ENCODE measurements around the gene ASPM.
"Not testable (repeated sequence)": the region's sequence is repeated elsewhere in the genome, so short reads cannot be mapped to it uniquely, and the experiment has no call there.

Gene ASPM

DNA sequence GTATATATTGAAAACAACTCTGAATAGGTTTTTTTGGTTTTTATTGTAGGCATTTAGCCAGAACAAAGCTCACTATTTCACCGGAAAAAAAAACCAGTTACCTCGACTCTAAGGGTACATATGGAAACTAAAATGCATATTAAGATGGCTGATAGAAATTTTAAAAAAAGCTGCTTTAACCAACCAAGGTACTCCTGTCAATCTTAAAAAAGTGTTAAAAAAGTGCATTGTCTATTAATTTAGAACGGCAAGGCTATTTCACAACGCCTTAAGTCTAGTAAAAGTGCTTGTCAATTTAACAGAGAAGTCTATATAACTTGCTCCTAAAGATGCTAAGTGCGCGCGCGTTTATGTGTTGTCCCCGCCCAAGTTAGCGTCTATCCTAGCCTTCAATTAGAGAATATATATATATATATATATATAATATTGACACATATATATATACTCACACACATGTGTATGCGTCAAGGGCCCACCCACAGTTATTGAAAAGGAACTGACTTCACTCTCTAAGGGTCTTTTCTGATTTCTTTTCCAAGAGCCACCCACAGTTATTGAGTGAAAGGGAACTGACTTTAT is 934 bp downstream of the ASPM start:
- DNase-seq (ENCODE audit: low read depth) = no peak

DNA sequence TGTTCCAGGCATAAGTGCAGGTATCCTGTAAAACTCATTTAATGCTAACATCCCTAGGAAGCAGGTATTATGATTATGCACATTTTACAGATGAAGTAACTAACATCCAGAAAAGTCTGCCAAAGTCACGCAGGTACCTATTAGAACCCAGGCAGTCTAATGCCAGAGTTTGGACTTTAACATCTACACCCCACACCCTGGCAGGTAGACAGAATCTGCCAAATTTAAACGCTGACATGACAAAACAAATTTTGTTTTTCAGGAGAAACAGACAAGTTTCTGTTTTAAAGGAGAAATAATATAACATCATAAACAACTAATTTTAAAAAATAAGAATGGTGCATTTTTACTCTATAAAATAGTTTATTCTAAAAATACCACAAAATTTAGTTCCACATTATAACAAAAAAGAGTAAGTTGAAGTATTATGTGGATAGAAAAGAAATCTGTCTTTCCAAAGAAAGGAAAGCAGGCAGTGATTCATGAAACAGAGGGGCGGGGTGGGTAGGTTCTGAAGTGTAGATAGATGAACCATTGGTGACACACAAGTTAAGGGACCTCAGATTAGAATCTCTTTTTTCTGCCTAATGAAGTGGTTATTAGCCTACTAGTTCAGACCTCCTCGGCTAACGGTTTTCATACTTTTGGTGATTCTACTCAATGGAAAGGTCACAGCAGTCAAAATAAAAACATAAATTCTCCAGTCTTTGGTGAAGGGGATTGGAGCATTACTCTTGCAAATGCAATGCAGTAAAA is 1.7 kb downstream of the ASPM start:
- no peak for DNase-seq (ENCODE audit: low read depth)

DNA sequence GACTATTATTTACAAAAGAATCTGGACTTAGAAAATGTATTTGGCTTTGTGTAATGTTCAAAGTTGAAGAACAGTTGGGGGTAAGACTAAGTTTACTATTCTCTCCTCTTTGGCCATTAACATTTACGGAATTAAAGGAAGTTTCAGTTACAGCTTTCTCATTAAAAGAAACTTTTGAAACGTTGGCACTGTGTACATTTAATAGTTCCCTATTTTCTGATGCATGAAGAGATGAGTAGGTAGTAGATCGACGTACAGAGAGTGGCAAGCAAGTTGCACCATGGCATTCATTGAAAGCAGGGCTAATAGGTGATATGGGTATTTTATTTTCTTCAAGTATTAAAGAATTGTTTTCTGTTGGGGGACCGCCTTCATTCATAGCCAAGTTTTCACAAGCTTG is 3.2 kb downstream of the ASPM start:
- no peak for DNase-seq (ENCODE audit: low read depth)

DNA sequence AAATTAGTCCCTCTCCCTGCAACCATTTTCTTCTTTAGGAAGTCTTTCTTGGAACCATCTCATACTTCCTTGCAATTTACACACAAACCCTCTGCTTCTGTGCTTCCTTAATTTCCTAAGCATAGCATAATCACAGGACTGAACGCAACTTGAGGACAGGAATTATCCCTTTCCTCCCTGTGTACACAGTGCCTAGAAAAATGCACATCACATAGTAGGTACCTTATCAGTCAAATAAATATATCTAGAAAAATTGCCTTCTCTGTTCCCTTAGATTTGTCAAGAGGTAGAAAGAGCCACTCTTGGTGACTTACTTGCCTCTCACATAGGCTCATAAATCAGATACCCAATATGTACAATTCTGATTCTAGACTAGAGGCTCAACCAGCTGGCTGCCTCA is 4.9 kb downstream of the ASPM start:
- DNase-seq (ENCODE audit: low read depth) = no peak

DNA sequence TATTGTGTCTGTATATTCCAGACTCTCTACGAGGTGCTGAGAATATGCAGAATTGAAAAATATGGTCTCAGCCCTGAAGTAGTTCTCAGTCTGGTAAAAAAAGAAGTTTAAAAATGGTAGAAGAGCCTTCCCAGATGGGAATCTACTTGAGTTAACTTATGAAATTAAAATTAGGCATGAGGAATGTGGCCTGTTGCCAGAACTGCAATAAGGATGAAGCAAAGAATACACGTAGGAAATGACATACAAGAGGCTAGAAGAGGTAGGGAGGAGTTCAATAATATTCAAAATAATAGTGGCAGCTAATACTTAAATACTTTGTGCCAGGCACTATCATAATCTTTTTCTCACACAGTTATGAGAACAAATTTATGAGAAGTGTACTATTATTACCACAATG is 6.3 kb downstream of the ASPM start:
- no peak for DNase-seq (ENCODE audit: low read depth)

DNA sequence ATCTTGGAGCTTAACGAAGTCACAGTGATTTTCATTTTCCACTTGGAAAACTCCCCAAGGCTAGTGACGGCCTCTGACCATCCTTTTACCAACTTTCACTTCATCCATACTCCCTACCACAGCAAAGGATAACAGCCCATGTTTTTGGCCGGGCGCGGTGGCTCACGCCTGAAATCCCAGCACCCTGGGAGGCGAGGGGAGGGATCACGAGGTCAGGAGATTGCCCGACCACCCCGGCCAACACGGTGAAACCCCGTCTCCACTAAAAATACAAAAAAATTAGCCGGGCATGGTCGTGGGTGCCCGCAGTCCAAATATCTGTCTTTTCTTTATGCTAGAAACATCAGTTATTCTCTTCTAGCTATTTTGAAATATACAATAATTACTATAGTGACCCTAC is 7.3 kb downstream of the ASPM start:
- no peak for DNase-seq (ENCODE audit: low read depth)

DNA sequence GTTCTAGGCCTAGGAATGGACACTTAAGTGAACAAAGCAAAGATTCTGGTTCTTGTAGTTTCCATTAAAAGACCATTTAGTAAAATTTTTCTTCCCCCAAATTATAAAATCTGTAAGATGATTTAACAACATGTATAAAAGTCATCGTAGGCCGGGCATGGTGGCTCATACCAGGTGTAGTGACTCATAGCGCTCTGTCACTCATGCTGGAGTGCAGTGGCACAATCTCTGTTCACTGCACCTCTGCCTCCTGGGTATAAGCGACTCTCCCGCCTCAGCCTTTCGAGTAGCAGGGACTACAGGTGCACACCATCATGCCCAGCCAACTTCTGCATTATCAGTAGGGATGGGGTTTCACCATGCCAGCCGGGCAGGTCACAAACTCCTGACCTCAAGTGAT is 9.1 kb downstream of the ASPM start:
- DNase-seq (ENCODE audit: low read depth) = no peak

DNA sequence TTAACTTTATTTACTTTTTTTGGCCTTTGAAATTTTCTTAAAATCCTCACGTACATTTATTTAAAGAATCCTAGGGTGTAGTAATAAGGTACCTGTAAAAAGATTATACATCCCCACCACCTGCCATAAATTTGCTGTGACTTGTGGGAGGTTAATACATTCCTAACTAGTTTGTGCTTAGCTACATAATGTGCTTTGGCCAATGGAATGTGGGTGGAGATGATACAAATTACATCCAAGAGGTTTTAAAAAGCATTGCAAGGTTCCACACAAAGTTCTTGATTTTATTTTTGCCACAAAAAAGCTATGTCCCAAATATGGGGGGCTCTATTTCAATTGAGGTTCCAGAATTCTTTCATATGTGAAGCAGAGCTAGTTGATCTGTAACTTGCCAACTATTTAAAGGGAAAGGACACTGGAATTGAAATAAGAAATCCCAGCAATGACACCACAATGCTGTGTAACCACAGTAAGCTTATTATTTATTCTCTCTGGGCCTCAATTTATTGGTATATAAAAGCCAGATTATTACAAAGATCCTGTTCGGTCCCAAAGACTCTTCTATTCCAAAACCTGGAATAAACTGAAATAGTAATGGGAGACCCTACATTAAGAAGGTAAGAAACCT is 15.7 kb downstream of the ASPM start:
- DNase-seq (ENCODE audit: low read depth) = no peak

DNA sequence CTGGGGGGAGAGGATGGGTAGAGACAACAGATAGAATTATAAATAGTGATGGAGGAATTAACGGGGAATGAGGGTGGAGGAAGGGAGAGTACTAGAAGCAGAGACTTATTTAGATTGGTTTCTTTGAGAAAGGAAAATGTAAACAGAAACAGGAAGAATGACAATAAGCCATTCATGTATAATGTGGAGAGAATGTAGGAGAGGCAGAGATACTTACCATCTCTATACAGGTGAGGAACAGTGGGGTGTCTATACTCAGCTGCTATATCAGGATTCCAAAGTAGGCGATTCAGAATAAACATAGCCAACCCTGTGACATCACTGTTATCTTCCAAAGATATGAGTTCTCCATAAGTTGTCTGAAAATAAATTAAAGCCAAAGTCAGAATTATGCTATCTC is 16.8 kb downstream of the ASPM start:
- DNase-seq (ENCODE audit: low read depth) = no peak

DNA sequence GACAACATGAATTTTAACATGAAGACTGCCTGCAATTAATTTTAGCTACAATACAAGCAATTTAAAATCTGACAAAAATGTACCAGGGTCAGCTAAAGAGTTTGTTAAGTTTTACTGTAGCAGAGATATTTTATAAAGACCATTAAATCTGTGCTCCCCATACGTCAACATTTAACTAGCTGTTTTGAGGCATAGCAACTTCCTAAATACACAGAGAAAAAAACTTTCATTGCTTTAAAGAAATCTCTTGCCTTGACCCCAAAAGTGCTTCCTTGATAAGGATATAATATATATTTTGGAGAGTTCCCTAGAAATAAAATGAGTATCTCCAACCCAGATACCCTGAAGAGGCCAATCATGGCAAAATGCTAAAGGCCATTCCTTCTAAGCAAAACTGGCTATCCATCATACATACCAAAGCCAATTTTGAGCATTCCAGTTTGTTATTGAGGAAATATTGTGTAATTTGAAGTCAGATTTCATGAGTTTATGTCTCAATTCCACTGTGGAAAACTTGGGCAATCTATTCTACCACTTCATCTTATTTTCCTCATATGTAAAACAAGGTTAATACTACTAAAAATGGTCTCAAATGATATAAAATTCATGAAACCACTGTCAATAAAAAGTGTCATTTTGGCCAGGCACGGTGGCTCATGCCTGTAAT is 19.1 kb downstream of the ASPM start:
- no peak for DNase-seq (ENCODE audit: low read depth)

DNA sequence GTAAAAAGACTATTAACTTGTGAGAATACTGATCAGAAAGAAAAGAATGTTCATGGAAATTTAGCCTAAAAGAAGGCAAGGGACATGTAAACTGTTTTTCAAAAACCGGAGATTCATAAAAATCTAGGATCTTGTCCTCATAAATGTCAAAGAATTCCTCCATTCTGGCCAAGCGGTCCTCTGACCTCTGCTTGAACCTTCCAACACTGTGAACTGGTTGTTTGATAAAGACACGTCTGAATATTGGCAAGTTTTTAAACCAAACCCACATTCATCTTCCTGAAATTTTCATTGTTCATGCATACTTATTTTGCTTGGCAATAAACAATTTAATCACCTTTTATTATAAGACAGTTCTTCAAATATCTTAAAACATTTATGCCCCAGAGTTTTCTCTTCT is 19.8 kb downstream of the ASPM start:
- no peak for DNase-seq (ENCODE audit: low read depth)

DNA sequence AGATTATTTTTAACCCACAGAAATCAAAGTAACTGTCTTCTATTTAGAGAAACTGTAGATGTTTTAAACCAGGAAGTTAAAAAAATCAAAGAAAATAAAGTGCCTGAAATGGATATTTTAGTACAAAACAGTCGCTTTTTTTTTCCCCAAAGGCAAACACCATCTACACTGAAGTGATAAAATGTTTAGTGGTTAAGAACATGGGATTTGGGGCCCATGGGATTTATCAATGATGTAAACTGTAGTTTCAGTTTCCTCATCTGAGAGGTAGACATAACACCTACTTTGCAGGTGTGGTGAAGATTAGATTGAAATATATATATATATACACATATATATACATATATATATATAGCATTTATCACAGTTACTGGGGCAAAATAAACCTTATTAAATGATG is 22.1 kb downstream of the ASPM start:
- DNase-seq (ENCODE audit: low read depth) = no peak

DNA sequence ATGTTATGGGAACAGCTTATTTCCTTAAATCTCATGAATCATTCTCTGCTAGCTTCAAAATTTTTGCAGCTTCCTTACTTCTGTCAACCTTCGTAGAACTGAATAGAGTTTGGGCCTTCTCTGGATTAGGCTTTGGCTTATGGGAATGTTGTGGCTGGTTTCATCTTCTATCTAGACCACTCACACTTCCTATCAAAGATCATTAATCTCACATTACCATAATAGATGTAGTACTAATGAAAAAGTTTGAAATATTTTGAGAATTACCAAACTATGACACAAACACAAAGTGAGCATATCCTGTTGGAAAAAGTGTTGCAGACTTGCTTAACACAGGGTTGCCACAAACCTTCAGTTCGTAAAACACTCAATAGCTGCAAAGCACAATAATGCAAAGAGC is 30.3 kb downstream of the ASPM start:
- no peak for DNase-seq (ENCODE audit: low read depth)

DNA sequence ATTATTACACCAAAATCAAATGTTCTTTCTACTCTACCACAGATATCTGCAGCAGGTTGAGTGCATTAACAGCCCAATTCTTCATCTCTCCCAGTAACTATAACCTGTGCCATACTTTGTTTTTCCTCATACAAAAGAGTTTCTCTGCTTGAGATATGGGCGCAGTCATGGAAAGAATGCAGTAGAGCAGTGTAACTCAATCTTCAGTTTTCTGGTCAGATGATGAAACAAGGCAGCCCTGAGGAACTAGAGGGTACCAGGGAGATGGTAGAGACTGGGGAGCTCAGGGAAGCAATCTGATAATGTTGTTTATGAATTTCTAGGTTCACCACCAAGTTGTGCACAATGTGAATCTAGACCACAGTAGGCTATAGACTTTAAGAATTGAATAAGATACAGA is 39.6 kb downstream of the ASPM start:
- DNase-seq (ENCODE audit: low read depth) = no peak

DNA sequence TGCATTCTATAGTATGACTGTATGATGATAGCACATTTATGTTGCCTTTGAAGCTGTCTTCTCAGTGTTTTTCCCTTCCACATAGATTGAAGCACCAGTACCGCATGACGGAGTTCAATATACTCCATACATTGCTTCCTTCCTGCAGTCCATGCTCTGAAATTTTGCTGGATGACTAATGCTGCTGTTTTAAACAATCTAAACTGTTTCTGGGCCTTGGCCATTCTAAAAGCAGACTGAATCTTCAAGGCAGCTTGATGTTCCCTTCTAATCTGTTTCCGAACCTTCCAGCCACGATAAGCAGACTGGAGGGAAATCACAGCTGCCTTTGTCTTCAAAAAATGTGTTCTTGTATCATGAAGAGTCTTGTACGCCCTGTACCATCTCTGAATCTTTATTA is 43.2 kb downstream of the ASPM start:
- no peak for DNase-seq (ENCODE audit: low read depth)

DNA sequence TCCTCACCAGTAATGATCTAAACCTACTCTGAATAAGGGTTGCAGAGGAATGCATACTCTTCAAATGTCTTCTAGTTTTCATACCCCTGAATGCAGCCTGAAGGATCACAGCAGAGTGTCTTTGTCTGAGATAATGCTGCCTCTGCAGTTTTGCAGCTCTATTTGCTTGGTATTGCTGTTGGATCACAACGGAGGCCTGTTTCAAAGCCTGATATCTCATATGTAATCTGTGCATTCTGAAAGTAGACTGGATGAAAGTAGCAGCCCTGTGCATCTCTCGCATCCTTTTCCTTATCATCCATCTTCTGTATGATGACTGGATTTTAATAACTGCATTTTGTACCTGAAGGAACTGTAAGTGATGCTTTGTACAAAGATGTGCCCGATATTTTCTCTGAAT is 44.5 kb downstream of the ASPM start:
- no peak for DNase-seq (ENCODE audit: low read depth)

DNA sequence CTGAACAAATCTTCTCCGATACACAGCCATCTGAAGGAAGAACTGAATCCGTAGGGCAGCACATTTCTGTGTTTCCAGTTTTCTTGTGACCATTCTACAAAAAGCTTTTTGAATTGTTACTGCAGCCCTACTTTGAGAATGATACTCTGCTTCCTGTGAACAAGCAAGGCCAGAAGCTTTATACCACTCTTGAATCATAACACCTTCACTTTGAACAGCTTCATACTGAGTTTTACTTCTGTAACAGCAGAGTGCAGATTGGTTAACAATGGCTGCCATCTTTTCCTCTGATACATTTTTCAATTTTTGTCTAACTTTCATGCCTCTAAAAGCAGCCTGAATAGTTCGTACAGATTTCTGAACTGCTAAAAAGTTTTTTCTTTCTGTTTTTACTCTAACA is 45.8 kb downstream of the ASPM start:
- no peak for DNase-seq (ENCODE audit: low read depth)

DNA sequence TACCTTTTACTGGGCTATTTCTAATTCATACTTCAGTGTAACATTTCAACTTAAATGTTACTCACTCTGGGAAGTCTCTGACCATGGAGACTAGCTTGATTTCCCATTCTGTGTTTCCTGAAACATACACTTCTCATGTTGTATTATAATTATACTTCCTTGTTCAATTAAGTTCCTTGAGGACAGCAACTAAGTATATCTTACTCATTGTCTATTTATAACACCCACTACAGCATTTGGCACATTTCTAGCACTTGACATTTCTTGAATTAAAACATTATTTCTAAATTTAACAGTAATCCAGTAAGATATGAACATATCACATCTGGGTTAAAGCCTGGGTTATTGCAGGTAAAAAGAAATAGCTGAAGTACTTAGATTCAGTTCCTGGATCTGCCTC is 47.0 kb downstream of the ASPM start:
- no peak for DNase-seq (ENCODE audit: low read depth)

DNA sequence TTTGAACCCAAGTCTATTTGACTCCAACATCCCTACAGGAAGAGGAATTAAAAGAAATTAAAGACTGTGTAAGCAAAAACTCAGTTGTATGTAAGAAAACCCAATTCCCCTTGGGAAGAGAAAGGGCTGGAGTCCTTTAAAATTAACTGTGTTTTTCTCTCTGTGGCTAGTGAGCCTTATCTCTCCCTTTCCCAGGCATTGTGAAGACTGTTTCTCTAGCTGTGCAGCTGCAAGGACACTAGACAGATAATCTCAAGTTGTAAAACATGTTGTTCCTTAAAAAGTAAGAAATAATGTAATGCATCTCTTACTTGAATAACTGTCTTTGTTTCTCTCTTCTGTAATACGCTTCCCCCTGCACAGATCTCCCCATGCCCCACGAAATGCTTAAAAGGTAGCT is 49.5 kb downstream of the ASPM start:
- DNase-seq (ENCODE audit: low read depth) = not testable (repeated sequence)

DNA sequence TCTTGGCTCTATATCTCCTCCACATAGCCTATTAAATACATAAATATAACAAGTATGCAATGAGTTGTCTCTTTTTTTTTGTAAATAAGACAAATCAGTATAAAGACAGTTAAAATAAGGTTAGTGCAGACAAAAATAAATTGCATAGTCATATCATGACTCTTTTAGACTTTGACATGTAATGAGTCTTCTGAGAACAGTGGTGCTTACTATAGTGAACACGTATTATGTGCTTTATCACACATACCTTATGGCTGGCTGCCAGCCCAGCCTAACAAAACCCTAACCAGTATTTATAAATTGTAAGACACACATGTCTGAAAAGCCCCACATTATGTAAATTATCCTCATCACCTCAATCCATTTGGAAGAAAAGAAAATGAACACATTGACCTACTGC is 50.3 kb downstream of the ASPM start:
- DNase-seq (ENCODE audit: low read depth) = no peak

DNA sequence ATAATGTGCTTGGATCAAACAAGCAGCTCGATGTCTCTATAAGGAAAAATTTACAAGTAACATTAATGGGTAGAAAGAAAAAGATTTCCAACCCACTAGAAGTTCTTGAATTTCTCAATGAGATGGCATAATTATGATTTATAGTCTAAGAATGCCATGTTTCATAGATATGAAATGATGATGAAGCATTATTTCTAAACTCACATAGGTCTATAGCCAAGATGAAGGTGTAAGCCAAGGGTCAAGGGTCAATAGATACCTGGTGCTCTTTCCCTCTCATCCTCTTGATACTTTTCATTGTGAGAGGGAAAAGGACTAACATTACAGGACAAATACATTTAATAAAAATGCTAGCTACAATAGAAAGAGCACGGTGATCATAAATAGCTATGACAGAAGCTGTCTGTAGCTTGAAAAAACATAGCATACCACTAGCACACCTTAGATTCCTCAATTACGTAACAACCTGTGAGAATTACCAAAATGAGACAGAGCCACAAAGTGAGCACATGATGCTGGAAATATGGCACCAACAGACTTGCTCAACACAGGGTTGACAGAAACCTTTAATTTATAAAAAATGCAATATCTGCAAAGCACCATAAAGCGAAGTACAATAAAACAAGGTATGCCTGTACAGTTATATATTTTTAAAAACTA is 53.1 kb downstream of the ASPM start:
- DNase-seq (ENCODE audit: low read depth) = no peak

DNA sequence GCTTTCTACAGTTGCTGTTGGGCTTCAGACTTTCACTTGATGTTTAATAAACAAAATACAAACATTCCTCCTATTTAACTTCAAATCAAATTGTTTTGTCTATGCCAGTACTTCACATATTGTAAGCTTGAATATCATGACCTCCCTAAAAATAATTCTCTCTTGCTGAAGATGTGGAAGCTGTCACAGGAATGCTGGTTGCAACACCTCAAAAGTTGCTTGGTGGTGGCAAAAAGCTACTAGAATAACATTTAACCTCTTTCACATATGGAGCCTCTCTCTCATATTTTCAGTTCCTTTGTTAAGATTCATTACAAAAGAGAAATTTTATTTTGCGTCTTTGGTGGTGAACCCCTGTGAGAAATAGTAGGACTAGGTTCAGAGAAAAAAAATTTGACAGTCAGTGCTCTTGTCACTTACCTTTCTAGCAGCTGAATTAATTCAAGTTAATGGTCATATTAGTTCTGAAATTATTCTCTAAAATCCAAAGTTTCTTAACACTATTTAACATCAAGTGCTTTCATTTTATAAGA is 53.9 kb downstream of the ASPM start:
- no peak for DNase-seq (ENCODE audit: low read depth)

Data from activated T-cell treated with anti-CD3 and anti-CD28 coated beads for 1 hour (primary cell).